IMR-90 (cell line): ENCODE results near the gene ETHE1. TPM values are rescaled to one million over a fixed set of nuclear protein-coding genes. Genes with fewer than 3 reads are reported as not detected.

Experiments used
- ATAC-seq: fragments of 200-7000 bp; cut with Tn5 transposase; 2 replicates; pipeline ENCODE4 v1.9.1; 2020; ENCODE audit warnings: low read depth, mild to moderate bottlenecking, moderate library complexity
- BruUV-seq: library from RNA; stranded (reverse); fragments of 400-500 nt; replicated peaks from 2 replicates; lab custom pipeline; 2021; lab: Mats Ljungman, UMichigan
- CTCF ChIA-PET: fragments of 300-600 bp; formaldehyde crosslinking; extraction: SDS; loops from one replicate; lab custom pipeline; 2021; ENCODE audit warnings: antibody characterized with exemption; lab: Yijun Ruan, JAX
- POLR2A ChIA-PET: fragments of 300-600 bp; sonication (Branson Sonifier 250); formaldehyde crosslinking; loops from one replicate; lab custom pipeline; 2022; ENCODE audit warnings: antibody characterized with exemption; ENCODE audit not compliant: unreplicated experiment; lab: Charles Lee
- DNase-seq: peaks from one replicate; pipeline ENCODE4 v3.0.0; 2013
- H2AFZ ChIP-seq: replicated peaks from 2 replicates; pipeline ENCODE3; 2013; ENCODE audit warnings: low read length, mild to moderate bottlenecking; ENCODE audit not compliant: poor library complexity
- H2AK5ac ChIP-seq: 2 replicates; pipeline ENCODE4 v1.6.1; 2013; ENCODE audit warnings: low read depth, low read length, inconsistent platforms
- H2AK9ac ChIP-seq: replicated peaks from 2 replicates; pipeline ENCODE3; 2013; ENCODE audit warnings: mild to moderate bottlenecking, low read depth, low read length, moderate library complexity; ENCODE audit not compliant: poor library complexity
- H2BK120ac ChIP-seq: 2 replicates; pipeline ENCODE4 v1.6.1; 2013; ENCODE audit warnings: low read depth, low read length, inconsistent platforms
- H2BK15ac ChIP-seq: 3 replicates; pipeline ENCODE4 v1.6.1; 2013; ENCODE audit warnings: low read depth, low read length, inconsistent platforms
- H2BK20ac ChIP-seq: 2 replicates; pipeline ENCODE4 v1.6.1; 2013; ENCODE audit warnings: low read depth, mild to moderate bottlenecking, inconsistent platforms, low read length, moderate library complexity
- H2BK5ac ChIP-seq: 2 replicates; pipeline ENCODE4 v1.6.1; 2013; ENCODE audit warnings: mild to moderate bottlenecking, low read depth, low read length, inconsistent platforms; ENCODE audit not compliant: poor library complexity, severe bottlenecking
- H3K14ac ChIP-seq: replicated peaks from 2 replicates; pipeline ENCODE4 v1.6.1; 2013; ENCODE audit warnings: low read depth, low read length, inconsistent platforms
- H3K18ac ChIP-seq: 2 replicates; pipeline ENCODE4 v1.6.1; 2013; ENCODE audit warnings: low read depth, low read length, control low read depth
- H3K23ac ChIP-seq: 2 replicates; pipeline ENCODE4 v1.6.1; 2013; ENCODE audit warnings: low read depth, low read length, inconsistent platforms
- H3K27ac ChIP-seq: 2 replicates; pipeline ENCODE4 v1.5.1; 2013; ENCODE audit warnings: mild to moderate bottlenecking, control low read depth, low read length; ENCODE audit not compliant: insufficient read depth
- H3K27me3 ChIP-seq: 2 replicates; pipeline ENCODE4 v1.6.1; 2013; ENCODE audit warnings: low read length; ENCODE audit not compliant: control insufficient read depth, insufficient read depth
- H3K36me3 ChIP-seq: 2 replicates; pipeline ENCODE4 v1.6.1; 2013; ENCODE audit warnings: low read length, mixed read lengths; ENCODE audit not compliant: control insufficient read depth, insufficient read depth
- H3K4ac ChIP-seq: 2 replicates; pipeline ENCODE4 v1.6.1; 2013; ENCODE audit warnings: low read depth, low read length, inconsistent platforms
- H3K4me1 ChIP-seq: 2 replicates; pipeline ENCODE4 v1.6.1; 2013; ENCODE audit warnings: low read length, mixed read lengths; ENCODE audit not compliant: control insufficient read depth, insufficient read depth
- H3K4me2 ChIP-seq: 2 replicates; pipeline ENCODE4 v1.6.1; 2013; ENCODE audit warnings: low read depth, mild to moderate bottlenecking, control low read depth, low read length, moderate library complexity
- H3K4me3 ChIP-seq: 2 replicates; pipeline ENCODE4 v1.5.1; 2013; ENCODE audit warnings: low read depth, mild to moderate bottlenecking, control low read depth, low read length, moderate library complexity; ENCODE audit not compliant: insufficient read depth
- H3K56ac ChIP-seq: 2 replicates; pipeline ENCODE4 v1.6.1; 2013; ENCODE audit warnings: low read length, inconsistent platforms; ENCODE audit not compliant: insufficient read depth; ENCODE audit errors: extremely low read depth
- H3K79me1 ChIP-seq, 2 experiments: 2 replicates each; pipeline ENCODE4 v1.6.1; 2013; ENCODE audit warnings: low read length in 2 of 2, inconsistent platforms in 1 of 2, low read depth in 1 of 2
- H3K9ac ChIP-seq: 2 replicates; pipeline ENCODE4 v1.6.1; 2013; ENCODE audit warnings: low read depth, low read length, control low read depth
- H3K9me1 ChIP-seq: 2 replicates; pipeline ENCODE4 v1.6.1; 2013; ENCODE audit warnings: low read length, inconsistent platforms; ENCODE audit not compliant: insufficient read depth
- H3K9me3 ChIP-seq: 2 replicates; pipeline ENCODE4 v1.6.1; 2013; ENCODE audit warnings: low read length; ENCODE audit not compliant: control insufficient read depth, insufficient read depth
- H4K20me1 ChIP-seq: 2 replicates; pipeline ENCODE4 v1.6.1; 2013; ENCODE audit warnings: low read length, inconsistent platforms; ENCODE audit not compliant: insufficient read depth
- H4K5ac ChIP-seq: 2 replicates; pipeline ENCODE4 v1.6.1; 2013; ENCODE audit warnings: mild to moderate bottlenecking, low read depth, low read length, control low read depth
- H4K8ac ChIP-seq, 2 experiments: 2 replicates each; pipeline ENCODE4 v1.6.1; 2013; ENCODE audit warnings: low read depth in 2 of 2, low read length in 2 of 2, control low read depth in 1 of 2, inconsistent platforms in 1 of 2
- H4K91ac ChIP-seq: 2 replicates; pipeline ENCODE4 v1.6.1; 2013; ENCODE audit warnings: low read depth, low read length, inconsistent platforms; ENCODE audit not compliant: insufficient read depth
- CEBPB ChIP-seq: IDR thresholded peaks from 2 replicates; pipeline ENCODE4 v1.6.1; 2012; ENCODE audit warnings: low read depth, low read length, improper control_type of control experiment
- FOS ChIP-seq: fragments of 150-350 bp; IDR thresholded peaks from 2 replicates; pipeline ENCODE4 v1.6.1; 2016; ENCODE audit warnings: low read depth, low read length
- NFE2L2 ChIP-seq: fragments of 150-350 bp; IDR thresholded peaks from 2 replicates; pipeline ENCODE4 v1.6.1; 2016; ENCODE audit warnings: low read depth, mild to moderate bottlenecking, low read length
- RAD21 ChIP-seq: IDR thresholded peaks from 2 replicates; pipeline ENCODE4 v1.6.1; 2012; ENCODE audit warnings: low read length, improper control_type of control experiment
- RFX5 ChIP-seq: IDR thresholded peaks from 2 replicates; pipeline ENCODE4 v1.8.0; 2012; ENCODE audit warnings: low read depth, mild to moderate bottlenecking, low read length, moderate library complexity
- SMC3 ChIP-seq: fragments of 150-350 bp; IDR thresholded peaks from 2 replicates; pipeline ENCODE4 v1.6.1; 2016; ENCODE audit warnings: low read depth, mild to moderate bottlenecking, antibody characterized with exemption, low read length, moderate library complexity
- USF2 ChIP-seq: fragments of 150-350 bp; IDR thresholded peaks from 2 replicates; pipeline ENCODE4 v1.6.1; 2017; ENCODE audit warnings: mild to moderate bottlenecking, antibody characterized with exemption, low read length, low read depth
- WGBS, 2 experiments: methylation state at CpG; one replicate each; pipeline versions ENCODE4 v1.1.5 to v1.1.7; 2013; ENCODE audit warnings: missing lambda C conversion rate in 2 of 2; ENCODE audit not compliant: insufficient read length in 1 of 2; ENCODE audit errors: extremely low coverage in 2 of 2; 5-methylcytosine and 5-hydroxymethylcytosine counted together
- dilution Hi-C: fragments of 300-500 bp; cut with HindIII; formaldehyde crosslinking; loops from one replicate; pipeline ENCODE4 v1.14.3; 2018; ENCODE audit warnings: low sequenced_read_pairs; ENCODE audit not compliant: unreplicated experiment
- in situ Hi-C: fragments of 300-500 bp; cut with MboI; formaldehyde crosslinking; loops from 3 replicates; pipeline ENCODE4 v1.14.3; 2019; ENCODE audit warnings: low sequenced_read_pairs, inconsistent platforms, mixed read lengths
- intact Hi-C: fragments of 100-400 bp; cut with micrococcal nuclease; formaldehyde crosslinking; loops from 2 replicates; pipeline ENCODE4 v1.10.0; 2022
- polyA plus RNA-seq, 3 experiments: library from polyadenylated mRNA; depleted of rRNA; stranded (reverse); fragments of >200 nt; gene quantifications; 2 replicates each; pipeline ENCODE4 v1.2.3, GENCODE V29; 2012; ENCODE audit warnings: low replicate concordance in 1 of 3
- total RNA-seq: library from RNA; depleted of rRNA; stranded (reverse); fragments of >200 nt; gene quantifications from 2 replicates; pipeline ENCODE4 v1.2.3, GENCODE V29; 2012
- TF ChIP-seq, protein P1 (sequence below): fragments of 150-350 bp; IDR thresholded peaks from 2 replicates; pipeline ENCODE4 v1.6.1; 2016; ENCODE audit warnings: low read depth, mild to moderate bottlenecking, low read length, moderate library complexity, borderline replicate concordance
- TF ChIP-seq, protein P2 (sequence below): conservative IDR thresholded peaks from 2 replicates; pipeline ENCODE4 v1.5.1; 2012; ENCODE audit warnings: mild to moderate bottlenecking, low read depth, low read length, improper control_type of control experiment

ETHE1 gene
- total and polyA plus RNA-seq, 2 of the 4 experiments (the other 2 are of a cell fraction) = 161 to 233 TPM

DNA sequence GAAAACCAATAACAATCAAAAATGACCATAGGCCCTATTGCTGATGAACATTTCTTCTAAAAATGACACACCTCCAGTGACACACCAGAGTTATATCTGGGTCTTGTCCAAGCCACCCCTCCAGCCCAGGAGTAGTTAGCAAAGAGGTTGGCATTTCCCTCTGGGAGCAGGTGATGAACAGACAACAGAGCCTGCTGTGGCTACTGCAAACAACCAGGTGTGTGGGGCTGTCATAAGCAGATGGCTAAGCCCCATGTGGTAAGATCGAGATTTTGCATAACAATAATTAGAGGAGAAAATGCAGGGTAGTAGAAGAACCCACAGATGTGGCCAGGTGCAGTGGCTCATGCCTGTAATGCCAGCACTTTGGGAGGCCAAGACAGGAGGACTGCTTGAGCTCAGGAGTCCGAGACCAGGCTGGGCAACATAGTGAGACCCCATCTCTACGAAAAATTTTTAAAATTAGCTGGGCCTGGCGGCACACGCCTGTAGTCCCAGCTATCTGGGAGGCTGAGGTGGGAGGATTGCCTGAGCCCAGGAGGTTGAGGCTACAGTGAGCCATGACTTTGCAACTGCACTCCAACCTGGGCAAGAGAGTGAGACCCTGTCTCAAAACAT is 43.3 kb upstream of the ETHE1 start:
- Histone ChIP-seq H3K4me2 (no peak overlapping the region), H2BK5ac (no peak overlapping the region), H2BK20ac (no peak overlapping the region), H3K18ac (no peak overlapping the region), H3K56ac (no peak overlapping the region), H4K8ac (no peak overlapping the region), H4K91ac (no peak overlapping the region), H3K4me3 (no peak overlapping the region), H3K9me1 (peaks cover 6% of the 10 kb centered on the region; the same call in 1 of the 2 replicates), H3K27me3 (no peaks in the 10 kb centered on the region), H2AK5ac (no peak overlapping the region), H2AFZ (no peak overlapping the region), H3K36me3 (0 out of 2 replicates have a peak, but pooled peaks cover 1% of the 10 kb centered on the region), H3K9ac (no peak overlapping the region), H2AK9ac (no peak overlapping the region), H2BK120ac (no peak overlapping the region), H3K14ac (no peak overlapping the region), H3K27ac (no peak overlapping the region), H3K4ac (no peak overlapping the region), H3K4me1 (peaks cover 5% of the 10 kb centered on the region), H3K23ac (no peak overlapping the region), H4K20me1 (no peaks in the 10 kb centered on the region), H3K9me3 (no peaks in the 10 kb centered on the region), H2BK15ac (no peak overlapping the region), H3K79me1 (peaks cover 37 to 62% of the 10 kb centered on the region in 2 experiments), H4K5ac (no peak overlapping the region)
- ChIA-PET POLR2A (no interaction called here), CTCF (no interaction called here)
- no TSS peak for BruUV-seq
- intact Hi-C loops (no loop called here), in situ Hi-C loops (no loop called here), dilution Hi-C loops (no loop called here)
- TF ChIP-seq RFX5 = no peak
- no peak for TF ChIP-seq USF2
- TF ChIP-seq, protein P1, sequence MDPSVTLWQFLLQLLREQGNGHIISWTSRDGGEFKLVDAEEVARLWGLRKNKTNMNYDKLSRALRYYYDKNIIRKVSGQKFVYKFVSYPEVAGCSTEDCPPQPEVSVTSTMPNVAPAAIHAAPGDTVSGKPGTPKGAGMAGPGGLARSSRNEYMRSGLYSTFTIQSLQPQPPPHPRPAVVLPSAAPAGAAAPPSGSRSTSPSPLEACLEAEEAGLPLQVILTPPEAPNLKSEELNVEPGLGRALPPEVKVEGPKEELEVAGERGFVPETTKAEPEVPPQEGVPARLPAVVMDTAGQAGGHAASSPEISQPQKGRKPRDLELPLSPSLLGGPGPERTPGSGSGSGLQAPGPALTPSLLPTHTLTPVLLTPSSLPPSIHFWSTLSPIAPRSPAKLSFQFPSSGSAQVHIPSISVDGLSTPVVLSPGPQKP = no peak
- no peak for TF ChIP-seq NFE2L2
- TF ChIP-seq FOS = no peak
- TF ChIP-seq, protein P2, sequence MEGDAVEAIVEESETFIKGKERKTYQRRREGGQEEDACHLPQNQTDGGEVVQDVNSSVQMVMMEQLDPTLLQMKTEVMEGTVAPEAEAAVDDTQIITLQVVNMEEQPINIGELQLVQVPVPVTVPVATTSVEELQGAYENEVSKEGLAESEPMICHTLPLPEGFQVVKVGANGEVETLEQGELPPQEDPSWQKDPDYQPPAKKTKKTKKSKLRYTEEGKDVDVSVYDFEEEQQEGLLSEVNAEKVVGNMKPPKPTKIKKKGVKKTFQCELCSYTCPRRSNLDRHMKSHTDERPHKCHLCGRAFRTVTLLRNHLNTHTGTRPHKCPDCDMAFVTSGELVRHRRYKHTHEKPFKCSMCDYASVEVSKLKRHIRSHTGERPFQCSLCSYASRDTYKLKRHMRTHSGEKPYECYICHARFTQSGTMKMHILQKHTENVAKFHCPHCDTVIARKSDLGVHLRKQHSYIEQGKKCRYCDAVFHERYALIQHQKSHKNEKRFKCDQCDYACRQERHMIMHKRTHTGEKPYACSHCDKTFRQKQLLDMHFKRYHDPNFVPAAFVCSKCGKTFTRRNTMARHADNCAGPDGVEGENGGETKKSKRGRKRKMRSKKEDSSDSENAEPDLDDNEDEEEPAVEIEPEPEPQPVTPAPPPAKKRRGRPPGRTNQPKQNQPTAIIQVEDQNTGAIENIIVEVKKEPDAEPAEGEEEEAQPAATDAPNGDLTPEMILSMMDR = no peak
- no peak for TF ChIP-seq SMC3
- TF ChIP-seq CEBPB = no peak
- TF ChIP-seq RAD21 = no peak
- DNase-seq (no peak), ATAC-seq (no peak)
- WGBS, 2 experiments = 100% methylated on average over 2 of the region's 5 CpGs; no CpG with 5 or more reads in 1 of the 2 experiments
